Measurements from ENCODE around the gene MCRIP1. TPM values are rescaled to one million over a fixed set of nuclear protein-coding genes. Genes with fewer than 3 reads are reported as not detected.

The MCRIP1 gene
- total and polyA plus RNA-seq, 2 of the 13 experiments (the other 11 are each of a cell fraction or from before 2014, with no cell fraction given): 79.7 to 84.9 TPM

- TF ChIP-seq POLR2G (IDR thresholded peaks at IDR 0.05; ENCODE audit: low read depth, low read length) (peak; percentile 27; the same call in 1 of the 2 replicates), ZBTB33 (CRISPR knock-in tag; IDR thresholded peaks at IDR 0.05) (peak; percentile 95), CBX2 (IDR thresholded peaks at IDR 0.05; ENCODE audit: low read depth, low read length) (no peak), CBX2 (CRISPR knock-in tag; IDR thresholded peaks at IDR 0.05; ENCODE audit: low read depth) (no peak), ZNF296 (CRISPR knock-in tag; conservative IDR thresholded peaks at IDR 0.05) (0 out of 2 replicates have a peak, but pooled peaks have one; percentile 13), ZNF670 (CRISPR knock-in tag; IDR thresholded peaks at IDR 0.05; ENCODE audit: borderline replicate concordance) (0 out of 2 replicates have a peak, but pooled peaks have one; percentile 9), NFRKB (IDR thresholded peaks at IDR 0.05) (no peak), SP5 (CRISPR knock-in tag; IDR thresholded peaks at IDR 0.05; ENCODE audit: borderline replicate concordance, low read depth) (no peak), ZNF326 (CRISPR knock-in tag; IDR thresholded peaks at IDR 0.05; ENCODE audit: borderline replicate concordance) (peak; percentile 14; the same call in 1 of the 2 replicates), HOXA5 (CRISPR knock-in tag; IDR thresholded peaks at IDR 0.05) (no peak), TBX2 (CRISPR knock-in tag; IDR thresholded peaks at IDR 0.05; ENCODE audit: borderline replicate concordance) (0 out of 2 replicates have a peak, but pooled peaks have one; percentile 6), ZNF530 (CRISPR knock-in tag; IDR thresholded peaks at IDR 0.05; ENCODE audit: low read depth) (0 out of 2 replicates have a peak, but pooled peaks have one; percentile 22), ZSCAN21 (CRISPR knock-in tag; IDR thresholded peaks at IDR 0.05; ENCODE audit: borderline replicate concordance) (peak; percentile 18; the same call in 1 of the 2 replicates), ZNF446 (CRISPR knock-in tag; IDR thresholded peaks at IDR 0.05) (0 out of 2 replicates have a peak, but pooled peaks have one; percentile 53), RBM22 (optimal IDR thresholded peaks at IDR 0.05; ENCODE audit: low read length) (peak; percentile 85), ZNF891 (CRISPR knock-in tag; IDR thresholded peaks at IDR 0.05) (peak; percentile 16; the same call in 1 of the 2 replicates), PAXIP1 (CRISPR knock-in tag; conservative IDR thresholded peaks at IDR 0.05) (no peak), NRL (CRISPR knock-in tag; IDR thresholded peaks at IDR 0.05; ENCODE audit: borderline replicate concordance) (peak; percentile 54; the same call in 1 of the 2 replicates)
- TF ChIP-seq, protein P1, sequence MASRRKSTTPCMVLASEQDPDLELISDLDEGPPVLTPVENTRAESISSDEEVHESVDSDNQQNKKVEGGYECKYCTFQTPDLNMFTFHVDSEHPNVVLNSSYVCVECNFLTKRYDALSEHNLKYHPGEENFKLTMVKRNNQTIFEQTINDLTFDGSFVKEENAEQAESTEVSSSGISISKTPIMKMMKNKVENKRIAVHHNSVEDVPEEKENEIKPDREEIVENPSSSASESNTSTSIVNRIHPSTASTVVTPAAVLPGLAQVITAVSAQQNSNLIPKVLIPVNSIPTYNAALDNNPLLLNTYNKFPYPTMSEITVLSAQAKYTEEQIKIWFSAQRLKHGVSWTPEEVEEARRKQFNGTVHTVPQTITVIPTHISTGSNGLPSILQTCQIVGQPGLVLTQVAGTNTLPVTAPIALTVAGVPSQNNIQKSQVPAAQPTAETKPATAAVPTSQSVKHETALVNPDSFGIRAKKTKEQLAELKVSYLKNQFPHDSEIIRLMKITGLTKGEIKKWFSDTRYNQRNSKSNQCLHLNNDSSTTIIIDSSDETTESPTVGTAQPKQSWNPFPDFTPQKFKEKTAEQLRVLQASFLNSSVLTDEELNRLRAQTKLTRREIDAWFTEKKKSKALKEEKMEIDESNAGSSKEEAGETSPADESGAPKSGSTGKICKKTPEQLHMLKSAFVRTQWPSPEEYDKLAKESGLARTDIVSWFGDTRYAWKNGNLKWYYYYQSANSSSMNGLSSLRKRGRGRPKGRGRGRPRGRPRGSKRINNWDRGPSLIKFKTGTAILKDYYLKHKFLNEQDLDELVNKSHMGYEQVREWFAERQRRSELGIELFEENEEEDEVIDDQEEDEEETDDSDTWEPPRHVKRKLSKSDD (CRISPR knock-in tag; IDR thresholded peaks at IDR 0.05; ENCODE audit: low read depth): peak; percentile 58; the same call in 1 of the 2 replicates
- TF ChIP-seq, protein P2, sequence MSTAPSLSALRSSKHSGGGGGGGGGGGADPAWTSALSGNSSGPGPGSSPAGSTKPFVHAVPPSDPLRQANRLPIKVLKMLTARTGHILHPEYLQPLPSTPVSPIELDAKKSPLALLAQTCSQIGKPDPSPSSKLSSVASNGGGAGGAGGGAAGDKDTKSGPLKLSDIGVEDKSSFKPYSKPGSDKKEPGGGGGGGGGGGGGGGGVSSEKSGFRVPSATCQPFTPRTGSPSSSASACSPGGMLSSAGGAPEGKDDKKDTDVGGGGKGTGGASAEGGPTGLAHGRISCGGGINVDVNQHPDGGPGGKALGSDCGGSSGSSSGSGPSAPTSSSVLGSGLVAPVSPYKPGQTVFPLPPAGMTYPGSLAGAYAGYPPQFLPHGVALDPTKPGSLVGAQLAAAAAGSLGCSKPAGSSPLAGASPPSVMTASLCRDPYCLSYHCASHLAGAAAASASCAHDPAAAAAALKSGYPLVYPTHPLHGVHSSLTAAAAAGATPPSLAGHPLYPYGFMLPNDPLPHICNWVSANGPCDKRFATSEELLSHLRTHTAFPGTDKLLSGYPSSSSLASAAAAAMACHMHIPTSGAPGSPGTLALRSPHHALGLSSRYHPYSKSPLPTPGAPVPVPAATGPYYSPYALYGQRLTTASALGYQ (CRISPR knock-in tag; IDR thresholded peaks at IDR 0.05): no peak
Measured at GRCh38 chr17:81868674-81869220, 35.7 kb upstream of the MCRIP1 start (continued).
